Measurements from ENCODE around the gene ZNF287. TPM values are rescaled to one million over a fixed set of nuclear protein-coding genes. Genes with fewer than 3 reads are reported as not detected.
A peak's percentile ranks its signal among the peaks of the same experiment; 100 is the strongest.

ZNF287 gene
- total and polyA plus RNA-seq, 9 of the 15 experiments (the other 6 are each of a cell fraction or from before 2014, with no cell fraction given): 0.01 to 0.27 (median 0.18) TPM; not detected in 2

GRCh38 chr17:16552637-16553045, 16.4 kb downstream of the ZNF287 start:
- Histone ChIP-seq H3K9me1 (ENCODE audit: control insufficient read depth, insufficient read depth, low read length) (no peaks in the 10 kb centered on the region), H3K9me3 (replicated peaks; ENCODE audit: control insufficient read depth, insufficient read depth, low read depth, low read length) (peaks cover 8% of the 10 kb centered on the region), H3K9ac (ENCODE audit: insufficient read depth in 1 of 2, low read depth in 2 of 2, low read length in 2 of 2) (no peak overlapping the region), H4K20me1 (replicated peaks; ENCODE audit: control insufficient read depth, insufficient read depth, low read length) (no peaks in the 10 kb centered on the region), H3K27ac (ENCODE audit: extremely low read depth, low read depth, low read length) (no peak overlapping the region), H3K79me2 (ENCODE audit: control insufficient read depth, insufficient read depth, low read length) (no peaks in the 10 kb centered on the region), H3K4me2 (ENCODE audit: insufficient read depth, low read length) (no peak overlapping the region), H3K36me3 (ENCODE audit: control insufficient read depth, insufficient read depth, low read length) (no peaks in the 10 kb centered on the region), H3K27me3 (ENCODE audit: control insufficient read depth in 2 of 2, insufficient read depth in 2 of 2, low read length in 2 of 2) (no peaks in the 10 kb centered on the region), H2AFZ (ENCODE audit: low read depth, low read length) (no peak overlapping the region), H3K4me3 (no peak overlapping the region), H3K4me1 (replicated peaks in 1 of 2; ENCODE audit: control insufficient read depth in 2 of 2, insufficient read depth in 2 of 2, low read length in 2 of 2) (no peaks in the 10 kb centered on the region)
- intact Hi-C loops (cut with micrococcal nuclease): no loop called here
- no TSS peak for BruUV-seq (replicated peaks)
- no peak for DNase-seq (ENCODE audit: extremely low read depth in 1 of 4, low spot score in 3 of 4)
- POLR2A ChIA-PET: no interaction called here
- in situ Hi-C loops (cut with MboI): no loop called here
- FAIRE-seq: no peak
- no peak for ATAC-seq
- 3% methylated on average over 3 of the region's 3 CpGs for WGBS (ENCODE audit: insufficient coverage, low coverage, missing lambda C conversion rate)
- CTCF ChIA-PET (ENCODE audit: low intra/inter-chr PET ratio): no interaction called here
- TF ChIP-seq EZH2 (IDR thresholded peaks at IDR 0.05; ENCODE audit: borderline replicate concordance, low read depth, low read length): no peak
- peak; percentile 58; the same call in 1 of the 2 replicates for TF ChIP-seq ZNF274 (IDR thresholded peaks at IDR 0.05; ENCODE audit: borderline replicate concordance, low read depth, low read length)

- intact Hi-C loops (cut with micrococcal nuclease) (no loop called here), in situ Hi-C loops (cut with MboI) (no loop called here)
- no TSS peak for BruUV-seq (replicated peaks)
- no peak overlapping the region for H3K27ac ChIP-seq (ENCODE audit: extremely low read depth, low read depth, low read length)
- no peak for ATAC-seq
- H3K9ac ChIP-seq (ENCODE audit: insufficient read depth in 1 of 2, low read depth in 2 of 2, low read length in 2 of 2): no peak overlapping the region
- no peaks in the 10 kb centered on the region for H3K36me3 ChIP-seq (ENCODE audit: control insufficient read depth, insufficient read depth, low read length)
- no peak for DNase-seq (ENCODE audit: extremely low read depth in 1 of 4, low spot score in 3 of 4)
- no peak for TF ChIP-seq IRF9 (tag; IDR thresholded peaks at IDR 0.05)
- peak; percentile 97 for TF ChIP-seq ZNF274 (IDR thresholded peaks at IDR 0.05; ENCODE audit: borderline replicate concordance, low read depth, low read length)
- no peak for TF ChIP-seq ZNF311 (CRISPR knock-in tag; IDR thresholded peaks at IDR 0.05)
- TF ChIP-seq ZNF583 (CRISPR knock-in tag; IDR thresholded peaks at IDR 0.05): no peak
- CTCF ChIA-PET (ENCODE audit: low intra/inter-chr PET ratio): no interaction called here
- POLR2A ChIA-PET: no interaction called here
- no peak overlapping the region for H2AFZ ChIP-seq (ENCODE audit: low read depth, low read length)
- WGBS (ENCODE audit: insufficient coverage, low coverage, missing lambda C conversion rate): 0% methylated on average over 4 of the region's 4 CpGs
- no peaks in the 10 kb centered on the region for H4K20me1 ChIP-seq (replicated peaks; ENCODE audit: control insufficient read depth, insufficient read depth, low read length)
- H3K4me3 ChIP-seq: no peak overlapping the region
- no peaks in the 10 kb centered on the region for H3K4me1 ChIP-seq (replicated peaks in 1 of 2; ENCODE audit: control insufficient read depth in 2 of 2, insufficient read depth in 2 of 2, low read length in 2 of 2)
- no peaks in the 10 kb centered on the region for H3K27me3 ChIP-seq (ENCODE audit: control insufficient read depth in 2 of 2, insufficient read depth in 2 of 2, low read length in 2 of 2)
- no peak for FAIRE-seq
- H3K79me2 ChIP-seq (ENCODE audit: control insufficient read depth, insufficient read depth, low read length): no peaks in the 10 kb centered on the region
- H3K9me3 ChIP-seq (replicated peaks; ENCODE audit: control insufficient read depth, insufficient read depth, low read depth, low read length): peaks cover 8% of the 10 kb centered on the region
- no peaks in the 10 kb centered on the region for H3K9me1 ChIP-seq (ENCODE audit: control insufficient read depth, insufficient read depth, low read length)
- H3K4me2 ChIP-seq (ENCODE audit: insufficient read depth, low read length): no peak overlapping the region
Observed at GRCh38 chr17:16551878-16552636, 16.9 kb downstream of the ZNF287 start.

All from K562 (cell line).